Measurements from ENCODE around the gene P2RY10. TPM values are rescaled to one million over a fixed set of nuclear protein-coding genes. Genes with fewer than 3 reads are reported as not detected.
"Not testable (repeated sequence)": the region's sequence is repeated elsewhere in the genome, so short reads cannot be mapped to it uniquely, and the experiment has no call there.

The P2RY10 gene
- 1.3 TPM for total RNA-seq

- DNase-seq = no peak
Measured at GRCh38 chrX:78945186-78945912, at the start of gene P2RY10. Gene P2RY10 (plus strand): TSS chrX:78945391. CDS start chrX:78960521, 15,130 bp downstream.

- DNase-seq = no peak
Measured at GRCh38 chrX:78922754-78923153, 22.4 kb upstream of the P2RY10 start.

- no peak for DNase-seq
Measured at GRCh38 chrX:78923198-78924015, 21.8 kb upstream of the P2RY10 start.

- DNase-seq = peak; percentile 79
Measured at GRCh38 chrX:78931814-78932213, 13.4 kb upstream of the P2RY10 start.

- no peak for DNase-seq
Measured at GRCh38 chrX:78934866-78935265, 10.3 kb upstream of the P2RY10 start.

GRCh38 chrX:78944351-78944750 lies 840 bp upstream of the P2RY10 start:
- DNase-seq = no peak

- no peak for DNase-seq
Measured at GRCh38 chrX:78946178-78946931, 1.2 kb downstream of the P2RY10 start.

GRCh38 chrX:78950009-78950835 lies 5.0 kb downstream of the P2RY10 start:
- peak; percentile 1 for DNase-seq

GRCh38 chrX:78957049-78957767 lies 12.0 kb downstream of the P2RY10 start:
- DNase-seq = no peak

GRCh38 chrX:78957768-78958130 lies 12.6 kb downstream of the P2RY10 start:
- DNase-seq = no peak

GRCh38 chrX:78958419-78959116 lies 13.4 kb downstream of the P2RY10 start:
- no peak for DNase-seq

- DNase-seq = no peak
Measured at GRCh38 chrX:78960888-78961287, 15.7 kb downstream of the P2RY10 start.

GRCh38 chrX:78964598-78964997 lies 19.4 kb downstream of the P2RY10 start:
- DNase-seq = no peak

GRCh38 chrX:78979789-78980464 lies 34.7 kb downstream of the P2RY10 start:
- no peak for DNase-seq

GRCh38 chrX:78989349-78989748 lies 44.2 kb downstream of the P2RY10 start:
- no peak for DNase-seq

GRCh38 chrX:78997870-78998558 lies 52.8 kb downstream of the P2RY10 start:
- no peak for DNase-seq

- DNase-seq = not testable (repeated sequence)
Measured at GRCh38 chrX:79007540-79007939, 62.3 kb downstream of the P2RY10 start.

Data from skin of body (tissue), 2 donors.